KOPT-K1 (cell line): ENCODE measurements around the gene IFT25.
"Not testable (repeated sequence)": the region's sequence is repeated elsewhere in the genome, so short reads cannot be mapped to it uniquely, and the experiment has no call there.

Experiments
- H3K27ac ChIP-seq: fragments of 200-600 bp; sonication (generic); 2 replicates; pipeline ENCODE4 v1.5.1; 2016; ENCODE audit warnings: antibody characterized with exemption, mild to moderate bottlenecking, low read depth, low read length; ENCODE audit not compliant: poor library complexity, severe bottlenecking
- H3K36me3 ChIP-seq: fragments of 200-600 bp; sonication (generic); 2 replicates; pipeline ENCODE4 v1.5.1; 2017; ENCODE audit warnings: antibody characterized with exemption, mild to moderate bottlenecking, low read length, moderate library complexity; ENCODE audit not compliant: insufficient read depth
- H3K9me3 ChIP-seq: fragments of 200-600 bp; sonication (generic); 2 replicates; pipeline ENCODE4 v1.5.1; 2017; ENCODE audit warnings: antibody characterized with exemption, low read length, mild to moderate bottlenecking; ENCODE audit not compliant: insufficient read depth, poor library complexity, severe bottlenecking

The IFT25 gene

GRCh38 chr1:53891678-53892077 lies 53.8 kb downstream of the IFT25 start:
- H3K27ac ChIP-seq = no peak overlapping the region
- no peaks in the 10 kb centered on the region; the same call in 1 of the 2 replicates for H3K36me3 ChIP-seq
- no peaks in the 10 kb centered on the region for H3K9me3 ChIP-seq

GRCh38 chr1:53891018-53891417 lies 54.5 kb downstream of the IFT25 start:
- Histone ChIP-seq H3K27ac (no peak overlapping the region), H3K9me3 (no peaks in the 10 kb centered on the region), H3K36me3 (no peaks in the 10 kb centered on the region; the same call in 1 of the 2 replicates)

GRCh38 chr1:53890522-53890941 lies 55.0 kb downstream of the IFT25 start:
- peak overlapping the region; percentile 54 for H3K27ac ChIP-seq
- no peaks in the 10 kb centered on the region for H3K9me3 ChIP-seq
- no peaks in the 10 kb centered on the region; the same call in 1 of the 2 replicates for H3K36me3 ChIP-seq

- Histone ChIP-seq H3K27ac (peak within 1 kb of the TSS; percentile 54), H3K36me3 (no peaks in the 10 kb centered on the region; the same call in 1 of the 2 replicates), H3K9me3 (no peaks in the 10 kb centered on the region)
These were observed 55.9 kb downstream of the IFT25 start, which contains the start of gene YIPF1 for GRCh38 chr1:53889304-53890298. TSS of gene YIPF1 (minus strand) at chr1:53889797. CDS start at chr1:53888937, 860 bp downstream.

- Histone ChIP-seq H3K9me3 (no peaks in the 10 kb centered on the region), H3K36me3 (no peaks in the 10 kb centered on the region; the same call in 1 of the 2 replicates), H3K27ac (no peak overlapping the region)
These were observed 56.8 kb downstream of the IFT25 start for GRCh38 chr1:53888681-53889080.

- H3K27ac ChIP-seq, H3K9me3 ChIP-seq, H3K36me3 ChIP-seq: not testable (repeated sequence)
These were observed 61.9 kb downstream of the IFT25 start for GRCh38 chr1:53883600-53883999.

- peaks cover 22% of the 10 kb centered on the region for H3K36me3 ChIP-seq
- not testable (repeated sequence) for H3K27ac ChIP-seq, H3K9me3 ChIP-seq
These were observed 63.6 kb downstream of the IFT25 start for GRCh38 chr1:53881853-53882252.

GRCh38 chr1:53878492-53879105 lies 66.9 kb downstream of the IFT25 start:
- H3K9me3 ChIP-seq = no peaks in the 10 kb centered on the region
- H3K27ac ChIP-seq = no peak overlapping the region
- peaks cover 36% of the 10 kb centered on the region for H3K36me3 ChIP-seq

GRCh38 chr1:53875150-53875549 lies 70.3 kb downstream of the IFT25 start:
- not testable (repeated sequence) for H3K27ac ChIP-seq, H3K9me3 ChIP-seq
- peaks cover 42% of the 10 kb centered on the region for H3K36me3 ChIP-seq

- H3K9me3 ChIP-seq = no peaks in the 10 kb centered on the region
- peaks cover 38% of the 10 kb centered on the region for H3K36me3 ChIP-seq
- no peak overlapping the region for H3K27ac ChIP-seq
These were observed 73.6 kb downstream of the IFT25 start for GRCh38 chr1:53871773-53872484.
